Cardiac muscle cell (in vitro differentiated cells and primary cell): ENCODE measurements around the gene TCERG1L. TPM values are rescaled to one million over a fixed set of nuclear protein-coding genes. Genes with fewer than 3 reads are reported as not detected.

Experiments used
- DNase-seq, 2 donors: peaks; one replicate each; pipeline versions ENCODE4 v3.0.0 to v3.0.0-alpha.2; 2010 to 2017; ENCODE audit warnings: low read depth in 1 of 2, low spot score in 1 of 2
- H3K27ac ChIP-seq: fragments of 200-600 bp; sonication (generic); 2 replicates; pipeline ENCODE4 v1.5.1; 2016
- H3K27me3 ChIP-seq: fragments of 200-600 bp; sonication (generic); 2 replicates; pipeline ENCODE4 v1.6.0; 2016; ENCODE audit warnings: control low read depth
- H3K36me3 ChIP-seq: fragments of 200-600 bp; sonication (generic); 2 replicates; pipeline ENCODE4 v1.5.1; 2016; ENCODE audit warnings: control low read depth
- H3K4me1 ChIP-seq: fragments of 200-600 bp; sonication (generic); 2 replicates; pipeline ENCODE4 v1.8.1; 2017; ENCODE audit warnings: low read depth, mild to moderate bottlenecking, mixed run types
- H3K4me3 ChIP-seq: fragments of 200-600 bp; sonication (generic); 2 replicates; pipeline ENCODE4 v1.5.1; 2016; ENCODE audit warnings: mild to moderate bottlenecking
- H3K9me3 ChIP-seq: fragments of 200-600 bp; sonication (generic); 2 replicates; pipeline ENCODE4 v1.5.1; 2017; ENCODE audit warnings: low read depth, mild to moderate bottlenecking, control low read depth
- CTCF ChIP-seq: IDR thresholded peaks from 2 replicates; pipeline ENCODE4 v1.5.1; 2012; ENCODE audit warnings: low read depth, mild to moderate bottlenecking, low read length
- polyA plus RNA-seq: library from polyadenylated mRNA; unstranded; fragments of >200 nt; fragmentation: Nextera tagmentation; extraction: Ambion mirVana; gene quantifications from 2 replicates; pipeline ENCODE4 v1.2.1, GENCODE V29; 2016
- total RNA-seq: library from RNA; depleted of rRNA; stranded (reverse); fragments of >200 nt; gene quantifications from 2 replicates; pipeline ENCODE4 v1.2.3, GENCODE V29; 2016

Gene TCERG1L
- total and polyA plus RNA-seq, 2 experiments from 2014 or later, result 0.12 to 1.9 TPM

- no peaks in the 10 kb centered on the region for H3K36me3 ChIP-seq
- TF ChIP-seq CTCF, result no peak
- H3K4me3 ChIP-seq, result no peak overlapping the region
- no peaks in the 10 kb centered on the region for H3K9me3 ChIP-seq
- H3K4me1 ChIP-seq, result no peaks in the 10 kb centered on the region
- peaks cover 8% of the 10 kb centered on the region for H3K27me3 ChIP-seq
- DNase-seq, result no peak
- H3K27ac ChIP-seq, result no peak overlapping the region
Observed at GRCh38 chr10:131048606-131049005, 262.9 kb downstream of the TCERG1L start.

DNA sequence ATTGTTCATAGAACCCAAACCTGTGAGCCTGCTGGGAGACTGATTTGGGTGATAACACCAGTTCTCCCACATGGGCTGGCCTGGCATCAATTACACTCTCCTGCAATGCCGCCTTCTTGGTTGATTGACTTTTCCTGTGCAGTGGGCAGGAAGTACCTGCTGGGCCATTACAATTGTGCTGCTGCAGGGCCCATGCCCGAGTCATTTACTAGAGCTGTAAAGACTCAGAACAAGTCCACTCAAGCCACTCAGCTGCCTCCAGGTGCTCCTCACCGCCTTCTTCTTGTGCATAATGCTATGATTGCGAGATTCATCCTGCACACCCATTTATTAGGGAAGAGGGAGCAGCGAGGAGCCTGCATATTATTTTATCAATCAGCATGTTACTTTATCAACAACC, 264.0 kb downstream of the TCERG1L start:
- Histone ChIP-seq H3K4me1 (no peaks in the 10 kb centered on the region), H3K36me3 (no peaks in the 10 kb centered on the region), H3K4me3 (no peak overlapping the region), H3K27ac (no peak overlapping the region), H3K27me3 (peaks cover 8% of the 10 kb centered on the region), H3K9me3 (no peaks in the 10 kb centered on the region)
- DNase-seq, result no peak
- TF ChIP-seq CTCF, result no peak

- H3K27ac ChIP-seq, result no peak overlapping the region
- H3K27me3 ChIP-seq, result peaks cover 8% of the 10 kb centered on the region
- no peaks in the 10 kb centered on the region for H3K9me3 ChIP-seq
- no peak for DNase-seq
- H3K4me1 ChIP-seq, result no peaks in the 10 kb centered on the region
- H3K36me3 ChIP-seq, result no peaks in the 10 kb centered on the region
- no peak for TF ChIP-seq CTCF
- H3K4me3 ChIP-seq, result no peak overlapping the region
Observed at GRCh38 chr10:131046194-131046593, 265.3 kb downstream of the TCERG1L start.

DNA sequence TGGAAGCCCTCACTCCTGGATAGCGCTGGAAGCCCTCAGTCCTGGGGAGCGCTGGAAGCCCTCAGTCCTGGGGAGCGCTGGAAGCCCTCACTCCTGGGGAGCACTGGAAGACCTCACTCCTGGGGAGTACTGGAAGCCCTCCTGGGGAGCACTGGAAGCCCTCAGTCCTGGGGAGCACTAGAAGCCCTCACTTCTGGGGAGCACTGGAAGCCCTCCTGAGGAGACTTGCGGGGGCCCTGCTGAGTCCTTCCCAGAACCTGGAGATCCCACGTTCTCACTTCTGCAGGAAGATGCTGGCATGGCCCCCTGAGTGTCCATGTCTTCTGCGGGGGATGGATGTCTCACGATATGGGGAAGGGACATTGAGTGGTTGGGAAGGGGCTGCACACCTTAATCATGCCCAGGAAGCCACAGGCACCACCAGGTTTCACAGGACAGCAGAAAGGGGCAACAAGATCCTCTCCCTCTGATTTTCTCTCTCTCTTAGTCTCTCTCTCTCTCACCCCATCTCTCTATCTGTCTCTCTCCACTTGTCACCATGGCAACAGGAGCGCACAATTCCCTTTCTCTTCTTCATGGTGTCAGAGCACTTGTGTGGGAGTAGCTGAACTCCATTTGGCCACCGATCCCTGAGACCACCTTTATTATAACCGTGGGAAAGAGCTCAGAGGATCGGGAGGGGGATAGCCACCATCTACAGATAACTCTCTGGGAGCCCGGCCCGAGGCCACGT, 267.0 kb downstream of the TCERG1L start:
- Histone ChIP-seq H3K27ac (no peak overlapping the region), H3K36me3 (no peaks in the 10 kb centered on the region), H3K27me3 (peaks cover 8% of the 10 kb centered on the region), H3K4me3 (no peak overlapping the region), H3K4me1 (no peaks in the 10 kb centered on the region), H3K9me3 (no peaks in the 10 kb centered on the region)
- TF ChIP-seq CTCF, result no peak
- DNase-seq, result no peak

DNA sequence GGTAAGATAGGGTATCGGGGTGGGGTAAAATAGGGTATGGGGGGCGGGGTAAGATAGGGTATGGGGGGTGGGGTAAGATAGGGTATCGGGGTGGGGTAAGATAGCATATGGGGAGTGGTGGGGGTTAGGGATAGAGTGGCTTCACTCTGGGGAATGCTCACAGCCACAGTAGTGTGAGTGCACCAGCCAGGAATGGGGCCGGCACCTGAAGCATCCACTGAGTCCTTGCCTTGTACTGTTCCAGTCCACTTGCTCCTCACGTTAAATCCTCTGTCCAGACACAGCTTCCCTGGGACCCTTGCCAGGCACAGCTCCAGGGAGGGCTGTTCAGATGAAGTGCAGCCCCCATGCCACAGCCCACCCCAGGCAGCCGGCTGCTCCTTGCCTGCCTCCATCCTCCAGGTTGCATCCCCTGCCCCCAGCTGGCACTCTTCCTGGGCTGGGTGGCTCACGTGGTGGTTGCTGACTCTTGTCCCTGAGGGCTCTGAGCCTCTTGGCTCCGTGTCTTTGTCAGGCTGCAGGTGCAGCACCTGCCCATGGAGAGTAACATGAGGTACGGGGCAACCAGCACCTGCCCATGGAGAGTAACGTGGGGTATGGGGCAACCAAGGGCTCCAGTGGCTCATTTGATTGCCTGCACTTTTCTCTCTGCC, 268.4 kb downstream of the TCERG1L start:
- no peaks in the 10 kb centered on the region for H3K36me3 ChIP-seq
- H3K27ac ChIP-seq, result no peak overlapping the region
- H3K4me3 ChIP-seq, result no peak overlapping the region
- DNase-seq, result no peak
- H3K27me3 ChIP-seq, result peaks cover under 1% of the 10 kb centered on the region
- TF ChIP-seq CTCF, result no peak
- H3K4me1 ChIP-seq, result no peaks in the 10 kb centered on the region
- H3K9me3 ChIP-seq, result no peaks in the 10 kb centered on the region
